GM19351 (cell line): ENCODE results near the gene RDH16.
"Not testable (repeated sequence)": the region's sequence is repeated elsewhere in the genome, so short reads cannot be mapped to it uniquely, and the experiment has no call there.

Experiments
- ATAC-seq: cut with Tn5 transposase; IDR thresholded peaks from one replicate; pipeline ENCODE4 v1.9.1; 2021; ENCODE audit warnings: mild to moderate bottlenecking, moderate library complexity; ENCODE audit not compliant: unreplicated experiment

Gene RDH16

DNA sequence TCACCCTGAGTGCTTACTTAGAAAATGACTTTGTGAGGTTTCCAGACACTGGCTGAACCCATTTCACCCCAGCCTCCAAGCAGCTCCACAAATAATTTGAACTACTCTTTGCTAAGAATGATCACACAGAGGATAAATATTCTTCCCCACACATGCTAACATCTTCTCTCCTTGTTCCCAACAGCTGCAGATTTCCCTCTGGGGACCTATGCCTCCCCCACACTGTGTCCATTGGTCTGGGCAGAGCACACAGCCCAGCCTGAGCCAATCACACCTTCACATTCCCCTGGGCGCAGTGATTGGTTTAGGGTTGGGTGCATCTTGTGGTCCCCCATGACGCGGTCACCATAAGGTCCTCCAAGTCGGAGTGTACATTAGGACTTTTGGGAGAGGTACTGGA lies 30.1 kb downstream of the RDH16 start:
- no peak for ATAC-seq

DNA sequence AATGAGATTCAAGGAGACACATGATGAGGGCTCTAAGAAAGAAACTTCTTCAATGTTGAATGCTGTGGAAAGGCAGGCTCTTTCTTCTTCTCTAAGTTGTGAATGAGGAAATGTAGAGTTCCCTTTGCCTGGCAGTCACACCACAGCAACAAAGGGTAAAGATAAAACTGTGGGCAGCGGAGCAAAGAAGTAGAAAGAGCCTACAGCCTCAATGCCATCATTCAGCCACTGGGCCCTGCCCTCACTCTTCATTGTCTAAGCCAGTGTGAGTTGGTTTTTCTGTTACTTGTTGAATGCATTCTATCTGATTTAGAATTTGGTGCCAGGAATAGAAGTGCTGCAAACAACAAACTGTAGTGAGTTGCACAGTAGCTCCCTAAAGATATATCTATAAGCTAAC lies 35.4 kb downstream of the RDH16 start:
- ATAC-seq, result no peak

DNA sequence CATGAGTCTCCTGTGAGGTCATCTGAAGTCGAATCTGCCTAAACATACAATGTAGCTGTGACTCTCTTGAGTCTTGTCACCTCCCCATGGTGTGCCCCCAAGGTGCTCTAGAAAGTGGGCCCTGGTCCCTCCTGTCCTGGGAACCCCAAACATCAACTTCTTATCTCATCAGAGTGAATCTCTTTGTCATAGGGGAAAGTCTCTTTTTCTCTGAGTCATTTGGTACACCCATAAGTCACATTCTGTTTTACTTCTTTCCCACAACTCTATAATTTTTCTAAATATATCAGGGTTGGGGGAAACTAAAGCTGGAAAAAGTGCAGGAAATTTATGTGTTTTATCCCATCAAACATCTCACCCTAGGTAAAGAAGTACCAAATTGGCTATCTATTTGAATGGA lies 36.1 kb downstream of the RDH16 start:
- ATAC-seq, result no peak

DNA sequence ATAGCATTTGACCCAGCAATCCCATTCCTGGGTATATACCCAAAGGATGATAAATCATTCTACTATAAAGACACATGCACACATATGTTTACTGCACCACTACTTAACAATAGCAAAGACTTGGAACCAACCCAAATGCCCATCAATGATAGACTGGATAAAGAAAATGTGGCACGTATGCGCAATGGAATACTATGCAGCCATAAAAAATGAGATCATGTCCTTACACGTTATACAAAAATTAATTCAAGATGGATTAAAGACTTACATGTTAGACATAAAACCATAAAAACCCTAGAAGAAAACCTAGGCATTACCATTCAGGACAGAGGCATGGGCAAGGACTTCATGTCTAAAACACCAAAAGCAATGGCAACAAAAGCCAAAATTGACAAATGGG lies 39.3 kb downstream of the RDH16 start:
- ATAC-seq, result not testable (repeated sequence)

DNA sequence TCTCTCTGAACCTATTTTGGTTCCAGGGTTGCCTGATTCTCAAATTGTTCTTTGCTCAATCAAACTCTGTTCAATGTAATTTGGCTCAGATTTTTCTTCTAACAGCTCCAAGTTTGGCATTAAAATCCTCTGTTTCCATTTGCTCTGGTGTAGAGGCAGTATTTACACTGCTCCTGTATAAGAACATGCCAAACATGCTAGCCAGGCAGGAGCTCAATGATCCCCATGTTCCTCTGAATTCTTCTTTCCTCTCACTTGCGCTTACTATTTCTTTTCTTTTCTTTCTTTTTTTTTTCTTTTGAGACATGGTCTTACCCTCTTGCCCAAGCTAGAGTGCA lies 40.4 kb downstream of the RDH16 start:
- ATAC-seq, result no peak

DNA sequence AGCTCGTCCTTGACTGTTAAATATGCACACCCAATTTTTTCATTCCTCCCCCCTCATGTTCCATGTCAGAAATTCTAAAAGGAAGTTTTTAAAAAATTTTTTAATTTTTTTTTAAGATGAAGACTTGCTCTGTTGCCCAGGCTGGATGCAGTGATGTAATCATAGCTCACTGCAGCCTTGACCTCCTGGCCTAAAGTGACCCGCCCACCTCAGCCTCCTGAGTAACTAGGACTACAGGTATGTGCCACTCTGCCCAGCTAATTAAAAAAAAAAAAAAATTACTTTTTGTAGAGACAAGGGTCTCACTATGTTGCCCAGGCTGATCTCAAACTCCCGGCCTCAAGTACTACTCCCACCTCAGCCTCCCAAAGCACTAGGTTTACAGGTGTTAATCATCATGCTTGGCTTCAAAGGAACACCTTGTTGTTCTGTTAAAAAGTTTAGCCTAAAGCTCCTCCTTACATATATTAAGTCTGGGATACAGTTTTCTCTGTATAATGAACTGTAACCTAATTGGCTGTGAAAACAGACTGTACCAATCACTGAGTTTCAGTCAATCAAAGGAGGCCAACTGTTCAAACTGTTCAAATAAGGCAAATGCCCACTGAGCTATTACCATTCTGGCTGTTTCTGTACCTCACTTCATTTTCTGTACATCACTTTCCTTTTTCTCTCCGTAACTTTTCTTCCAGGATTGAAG lies 41.0 kb downstream of the RDH16 start:
- ATAC-seq, result no peak

DNA sequence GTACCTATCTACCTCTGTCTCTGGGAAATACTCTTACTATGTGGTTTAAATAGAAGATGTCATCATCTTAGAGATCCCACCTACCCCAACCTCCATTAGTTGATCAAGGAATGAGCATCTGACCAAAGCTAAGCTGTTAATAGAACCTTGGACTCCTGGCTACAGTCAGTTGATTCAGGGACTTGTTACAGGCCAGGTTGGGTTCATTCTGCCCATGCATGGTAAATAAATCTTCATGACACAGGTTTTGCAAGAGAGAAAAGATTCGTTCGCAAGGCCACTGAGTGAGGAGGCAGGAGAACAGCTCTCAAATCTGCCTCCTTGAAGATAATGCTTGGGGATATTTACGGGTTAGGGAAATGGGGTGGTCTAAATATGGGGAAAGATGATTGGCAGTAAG lies 42.7 kb downstream of the RDH16 start:
- no peak for ATAC-seq

DNA sequence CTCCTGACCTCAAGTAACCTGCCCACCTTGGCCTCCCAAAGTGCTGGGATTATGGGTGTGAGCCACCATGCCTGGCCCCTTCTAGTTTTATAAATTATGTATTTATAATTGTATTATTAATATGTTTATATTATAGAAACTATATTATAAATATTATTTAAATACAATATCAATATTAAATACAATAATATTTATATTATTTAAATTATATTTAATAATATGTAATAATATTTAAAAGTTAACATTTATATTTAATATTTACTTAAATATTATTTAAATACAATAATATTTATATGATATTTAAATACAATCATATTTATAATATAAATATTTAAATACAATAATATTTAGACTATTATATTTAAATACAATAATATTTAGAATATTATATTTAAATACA lies 43.2 kb downstream of the RDH16 start:
- ATAC-seq, result no peak

DNA sequence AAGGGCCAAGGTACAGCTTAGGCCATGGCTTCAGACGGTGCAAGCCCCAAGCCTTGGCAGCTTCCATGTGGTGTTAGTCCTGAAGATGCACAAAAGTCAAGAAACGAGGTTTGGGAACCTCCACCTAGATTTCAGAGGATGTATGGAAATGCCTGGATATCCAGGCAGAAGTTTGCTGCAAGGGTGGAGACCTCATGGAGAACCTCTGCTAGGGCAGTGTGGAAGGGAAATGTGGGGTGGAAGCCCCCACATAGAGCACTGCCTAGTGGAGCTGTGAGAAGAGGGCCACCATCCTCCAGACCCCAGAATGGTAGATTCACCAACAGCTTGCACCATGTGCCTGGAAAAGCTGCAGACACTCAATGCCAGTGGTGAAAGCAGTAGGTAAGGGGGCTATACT lies 48.0 kb downstream of the RDH16 start:
- not testable (repeated sequence) for ATAC-seq

DNA sequence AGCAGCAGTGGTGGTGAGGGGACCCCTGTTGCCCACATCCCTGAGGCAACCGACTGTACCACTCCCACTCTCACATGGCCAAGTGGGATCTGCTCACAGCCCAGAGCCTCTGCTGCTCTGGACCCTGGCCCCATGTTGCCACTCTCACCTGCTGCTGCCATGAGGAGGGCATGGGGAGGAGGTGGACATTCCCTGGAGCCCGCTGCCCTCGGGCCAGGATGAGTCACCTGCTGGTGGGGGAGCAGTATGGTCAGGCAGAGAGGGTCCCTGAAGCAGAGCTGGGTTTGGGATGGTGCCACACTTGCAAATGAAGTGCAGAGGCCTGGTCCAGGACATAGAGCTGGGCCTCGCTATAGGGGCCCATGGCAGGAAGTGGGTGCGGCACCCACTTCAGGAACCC lies 49.3 kb downstream of the RDH16 start:
- no peak for ATAC-seq

DNA sequence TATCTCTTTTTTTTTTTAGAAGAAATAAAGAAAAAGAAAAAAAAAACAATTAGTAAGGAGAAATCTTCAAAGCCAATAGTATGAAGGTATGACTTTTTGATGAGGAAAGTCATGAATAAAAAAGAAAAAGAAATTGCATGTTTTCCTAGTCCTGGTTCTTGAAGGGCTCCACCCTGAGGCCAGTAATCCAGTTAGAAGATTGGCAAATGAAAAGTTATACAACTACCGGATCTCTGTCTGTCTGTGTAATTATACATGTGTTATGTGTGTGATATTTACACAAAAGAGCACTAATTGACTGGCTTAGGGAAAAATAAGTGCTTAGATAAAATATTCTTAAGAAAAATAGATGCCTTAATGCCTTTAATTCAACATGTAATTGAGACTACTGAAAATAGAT lies 51.6 kb downstream of the RDH16 start:
- ATAC-seq, result no peak

DNA sequence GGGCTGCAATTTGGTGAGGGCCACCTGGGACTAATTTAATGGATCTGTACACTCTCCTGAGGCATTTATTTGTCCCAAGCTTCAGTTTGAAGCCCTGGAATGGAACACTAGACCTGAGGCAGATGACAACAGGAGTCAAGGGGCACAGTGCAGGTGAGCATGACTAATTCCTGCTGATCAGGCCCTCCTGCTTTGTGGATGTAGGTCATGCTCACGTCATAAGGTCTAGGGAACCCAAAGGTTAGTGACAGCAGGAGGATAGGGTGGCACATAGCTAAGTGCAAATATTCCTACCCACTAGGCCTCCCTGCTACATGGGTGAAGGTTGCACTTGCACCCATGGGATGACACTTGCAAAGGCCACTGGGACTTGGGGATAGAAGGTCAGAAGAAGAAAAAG lies 54.0 kb downstream of the RDH16 start:
- ATAC-seq, result no peak
